Dedifferentiated amniotic fluid mesenchymal stem cell (primary cell): Measurements from ENCODE around the gene TRIP4.
"Not testable (repeated sequence)": the region's sequence is repeated elsewhere in the genome, so short reads cannot be mapped to it uniquely, and the experiment has no call there.

Source experiments
- DNase-seq: peaks from one replicate; pipeline ENCODE4 v3.0.0-alpha.2; 2016; ENCODE audit errors: extremely low spot score

TRIP4 gene

DNA sequence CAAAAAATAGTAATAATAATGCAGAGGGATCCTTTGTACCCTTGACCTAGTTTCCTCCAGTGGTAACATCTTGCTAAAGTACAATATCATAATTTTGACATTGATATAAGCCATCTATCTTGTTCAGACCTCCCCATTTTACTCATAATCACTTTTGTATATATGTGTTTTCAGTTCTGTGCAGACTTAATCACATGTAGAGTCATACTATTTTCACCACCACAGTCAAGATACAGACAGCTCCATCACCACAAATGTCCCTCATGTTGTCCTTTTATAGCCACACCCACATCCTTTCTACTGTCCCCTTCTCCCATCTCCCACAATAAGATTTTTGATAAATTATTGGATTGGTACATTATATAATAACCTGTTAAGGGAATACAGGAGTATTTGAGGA is 98.2 kb downstream of the TRIP4 start:
- no peak for DNase-seq

- DNase-seq, result no peak
These were observed 103.1 kb downstream of the TRIP4 start for GRCh38 chr15:64490598-64491259.

DNA sequence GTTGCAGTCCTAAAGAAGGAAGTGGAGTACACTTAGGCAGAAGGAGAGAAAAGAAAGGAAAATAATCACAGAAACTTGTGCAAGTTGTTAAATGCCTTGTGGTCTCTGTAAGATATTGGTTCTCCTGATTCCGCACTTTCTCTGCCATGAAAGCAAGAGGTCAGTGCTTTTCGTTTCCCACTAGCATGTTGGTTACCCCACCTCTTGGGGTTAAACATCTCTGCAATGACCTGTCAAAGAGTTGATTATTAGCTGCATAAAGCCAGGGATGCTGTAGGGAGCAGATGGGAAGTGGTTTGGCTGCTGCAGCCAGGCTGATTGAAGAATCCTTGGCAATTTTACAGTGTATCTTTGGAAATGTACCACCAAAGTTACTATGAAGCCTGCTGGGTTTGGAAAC is 106.0 kb downstream of the TRIP4 start:
- DNase-seq, result no peak

- DNase-seq, result not testable (repeated sequence)
These were observed 108.3 kb downstream of the TRIP4 start for GRCh38 chr15:64495968-64496367.

DNA sequence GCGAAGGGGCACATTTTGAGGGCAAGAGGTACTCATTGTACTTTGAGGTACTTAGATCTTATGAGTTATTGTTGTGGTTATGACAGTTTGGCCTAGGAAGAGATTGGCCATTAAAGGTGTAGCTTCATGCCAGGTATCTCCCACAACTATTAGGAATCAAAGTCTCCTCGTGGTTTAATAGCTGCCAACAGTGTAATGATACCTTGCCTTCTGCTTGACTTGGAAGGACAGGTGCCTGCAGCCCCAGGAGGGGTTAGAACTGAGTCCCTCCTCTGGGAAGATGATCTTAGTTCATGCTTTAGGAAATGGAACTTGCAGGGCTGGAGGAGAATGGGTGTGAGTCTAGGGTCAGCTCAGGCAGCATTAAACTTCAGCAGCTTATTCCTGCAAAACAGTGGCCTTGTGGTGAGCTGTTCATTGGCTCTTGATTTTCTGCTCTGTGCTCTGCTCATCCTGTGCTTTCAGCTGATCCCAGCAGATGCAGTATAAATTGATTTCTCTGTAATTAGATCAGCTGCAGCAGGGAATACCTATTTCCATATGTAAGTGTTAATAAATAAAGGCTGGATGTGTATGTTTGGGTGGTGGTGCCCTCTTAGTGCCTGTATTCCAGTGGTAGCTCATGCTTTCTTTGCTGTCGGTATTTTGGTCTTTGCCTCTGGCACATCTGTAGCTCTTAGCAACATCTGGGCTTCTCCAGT is 113.2 kb downstream of the TRIP4 start:
- DNase-seq, result no peak

- no peak for DNase-seq
These were observed 113.7 kb downstream of the TRIP4 start for GRCh38 chr15:64501396-64501715.

DNA sequence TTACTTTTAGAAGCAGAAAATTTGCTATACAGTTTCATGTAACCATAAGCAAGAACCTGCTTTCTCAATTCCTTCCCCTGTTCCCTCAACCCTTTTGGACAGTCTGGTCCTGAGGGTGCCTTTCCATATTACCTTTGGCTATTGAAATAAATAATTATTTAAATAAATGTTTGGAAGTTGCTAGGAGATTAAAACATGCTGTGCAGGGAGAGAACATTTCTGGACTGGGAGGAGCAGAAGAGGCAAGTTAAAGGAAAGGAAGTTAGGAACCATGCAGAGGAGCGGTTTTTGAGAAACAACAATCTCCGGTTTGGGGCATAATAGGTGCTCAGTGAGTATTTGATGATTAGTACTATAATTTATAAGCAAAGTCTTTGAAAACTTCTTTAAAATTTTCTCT is 114.5 kb downstream of the TRIP4 start:
- no peak for DNase-seq

- no peak for DNase-seq
These were observed 114.9 kb downstream of the TRIP4 start for GRCh38 chr15:64502551-64502950.

DNA sequence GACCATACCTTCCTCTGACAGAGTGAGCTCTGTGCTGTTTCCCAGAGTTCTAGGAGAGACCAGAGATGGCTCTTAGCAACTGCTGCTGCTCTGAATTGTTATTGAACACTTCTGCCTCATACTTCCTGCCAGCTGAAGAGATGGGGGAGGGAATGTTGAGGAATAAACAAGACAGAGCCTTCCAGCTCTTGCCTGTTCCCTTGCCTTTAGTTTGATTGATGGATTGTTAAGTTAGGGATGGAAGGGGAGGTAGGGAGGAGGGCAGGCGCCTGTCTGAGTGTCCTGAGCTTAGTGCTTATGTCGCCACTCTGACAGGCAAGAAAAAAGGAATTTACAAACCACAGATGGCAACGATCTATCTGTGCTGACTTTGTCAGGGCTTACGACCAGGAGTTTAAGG is 115.6 kb downstream of the TRIP4 start:
- DNase-seq, result no peak

- DNase-seq, result no peak
These were observed 116.0 kb downstream of the TRIP4 start for GRCh38 chr15:64503640-64504039.
